Measurements from ENCODE around the gene PTPRD.

DNA sequence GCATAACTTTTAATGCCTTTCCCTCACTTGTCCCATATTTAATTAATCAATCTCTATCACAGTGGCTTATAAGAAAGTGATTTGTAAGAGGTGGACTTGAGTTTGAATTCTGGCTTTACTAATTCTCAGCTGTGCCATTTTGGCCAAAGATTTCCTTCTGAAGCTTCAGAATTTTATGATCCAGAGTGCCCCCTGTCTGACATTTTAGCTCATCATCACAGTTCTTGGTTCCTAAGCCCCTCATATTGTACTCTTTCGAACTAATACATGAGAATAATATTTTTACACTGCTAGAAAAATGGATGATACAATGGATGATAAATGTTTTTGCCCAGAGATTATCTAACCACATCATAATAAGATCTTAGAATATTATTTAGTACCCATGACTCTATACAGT is 1014.1 kb downstream of the PTPRD start:
- TF ChIP-seq RFX5 (IDR thresholded peaks at IDR 0.05; ENCODE audit: low read depth, low read length) (no peak), POLR2A (IDR thresholded peaks at IDR 0.05; ENCODE audit: low read depth, low read length) (no peak), CEBPB (IDR thresholded peaks at IDR 0.05; ENCODE audit: low read depth, low read length) (no peak)
- TF ChIP-seq, protein P1, sequence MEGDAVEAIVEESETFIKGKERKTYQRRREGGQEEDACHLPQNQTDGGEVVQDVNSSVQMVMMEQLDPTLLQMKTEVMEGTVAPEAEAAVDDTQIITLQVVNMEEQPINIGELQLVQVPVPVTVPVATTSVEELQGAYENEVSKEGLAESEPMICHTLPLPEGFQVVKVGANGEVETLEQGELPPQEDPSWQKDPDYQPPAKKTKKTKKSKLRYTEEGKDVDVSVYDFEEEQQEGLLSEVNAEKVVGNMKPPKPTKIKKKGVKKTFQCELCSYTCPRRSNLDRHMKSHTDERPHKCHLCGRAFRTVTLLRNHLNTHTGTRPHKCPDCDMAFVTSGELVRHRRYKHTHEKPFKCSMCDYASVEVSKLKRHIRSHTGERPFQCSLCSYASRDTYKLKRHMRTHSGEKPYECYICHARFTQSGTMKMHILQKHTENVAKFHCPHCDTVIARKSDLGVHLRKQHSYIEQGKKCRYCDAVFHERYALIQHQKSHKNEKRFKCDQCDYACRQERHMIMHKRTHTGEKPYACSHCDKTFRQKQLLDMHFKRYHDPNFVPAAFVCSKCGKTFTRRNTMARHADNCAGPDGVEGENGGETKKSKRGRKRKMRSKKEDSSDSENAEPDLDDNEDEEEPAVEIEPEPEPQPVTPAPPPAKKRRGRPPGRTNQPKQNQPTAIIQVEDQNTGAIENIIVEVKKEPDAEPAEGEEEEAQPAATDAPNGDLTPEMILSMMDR (conservative IDR thresholded peaks at IDR 0.05; ENCODE audit: low read depth, low read length): no peak
- TF ChIP-seq, protein P2, sequence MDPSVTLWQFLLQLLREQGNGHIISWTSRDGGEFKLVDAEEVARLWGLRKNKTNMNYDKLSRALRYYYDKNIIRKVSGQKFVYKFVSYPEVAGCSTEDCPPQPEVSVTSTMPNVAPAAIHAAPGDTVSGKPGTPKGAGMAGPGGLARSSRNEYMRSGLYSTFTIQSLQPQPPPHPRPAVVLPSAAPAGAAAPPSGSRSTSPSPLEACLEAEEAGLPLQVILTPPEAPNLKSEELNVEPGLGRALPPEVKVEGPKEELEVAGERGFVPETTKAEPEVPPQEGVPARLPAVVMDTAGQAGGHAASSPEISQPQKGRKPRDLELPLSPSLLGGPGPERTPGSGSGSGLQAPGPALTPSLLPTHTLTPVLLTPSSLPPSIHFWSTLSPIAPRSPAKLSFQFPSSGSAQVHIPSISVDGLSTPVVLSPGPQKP (IDR thresholded peaks at IDR 0.05; ENCODE audit: borderline replicate concordance, low read depth, low read length): no peak
